Liver (tissue), 9 donors: ENCODE data around the gene MGA. TPM values are rescaled to one million over a fixed set of nuclear protein-coding genes. Genes with fewer than 3 reads are reported as not detected.
A peak's percentile ranks its signal among the peaks of the same experiment; 100 is the strongest.

Experiments used
- DNase-seq: peaks from one replicate; pipeline ENCODE4 v3.0.0-alpha.2; 2017; ENCODE audit warnings: low spot score
- H3K27ac ChIP-seq, 2 donors: one replicate each; pipeline ENCODE4 v1.7.0; 2013; ENCODE audit warnings: inconsistent platforms in 2 of 2, low read length in 2 of 2, control low read depth in 1 of 2, low read depth in 1 of 2, mild to moderate bottlenecking in 1 of 2
- H3K27me3 ChIP-seq, 4 donors: one replicate each; pipeline versions ENCODE4 v1.6.1 to v1.7.0; 2013; ENCODE audit warnings: low read length in 3 of 4, inconsistent platforms in 1 of 4, mild to moderate bottlenecking in 1 of 4, moderate library complexity in 1 of 4; ENCODE audit not compliant: control insufficient read depth in 4 of 4, insufficient read depth in 4 of 4
- H3K36me3 ChIP-seq, 4 donors: one replicate each; pipeline versions ENCODE4 v1.6.1 to v1.7.0; 2013; ENCODE audit warnings: low read length in 3 of 4, mild to moderate bottlenecking in 3 of 4, low read depth in 1 of 4, moderate library complexity in 1 of 4; ENCODE audit not compliant: control insufficient read depth in 4 of 4, insufficient read depth in 3 of 4
- H3K4me1 ChIP-seq, 4 donors: one replicate each; pipeline versions ENCODE4 v1.6.1 to v1.7.0; 2013; ENCODE audit warnings: low read length in 3 of 4, mild to moderate bottlenecking in 3 of 4, moderate library complexity in 1 of 4; ENCODE audit not compliant: control insufficient read depth in 4 of 4, insufficient read depth in 4 of 4
- H3K4me3 ChIP-seq, 3 donors: one replicate each; pipeline versions ENCODE4 v1.6.1 to v1.7.0; 2013; ENCODE audit warnings: low read length in 3 of 3, control low read depth in 1 of 3, low read depth in 1 of 3, mild to moderate bottlenecking in 1 of 3
- H3K9ac ChIP-seq, 2 donors: one replicate each; pipeline ENCODE4 v1.7.0; 2013; ENCODE audit warnings: low read length in 2 of 2, mild to moderate bottlenecking in 2 of 2, moderate library complexity in 2 of 2, control low read depth in 1 of 2, low read depth in 1 of 2
- H3K9me3 ChIP-seq, 4 donors: one replicate each; pipeline versions ENCODE4 v1.6.1 to v1.7.0; 2013; ENCODE audit warnings: low read length in 3 of 4; ENCODE audit not compliant: control insufficient read depth in 4 of 4
- EGR1 ChIP-seq, 2 donors: IDR thresholded peaks; 2 replicates each; pipeline ENCODE4 v1.6.1; 2016 to 2018; ENCODE audit warnings: antibody characterized with exemption in 2 of 2, low read depth in 2 of 2
- FOXA1 ChIP-seq: IDR thresholded peaks from 2 replicates; pipeline ENCODE4 v1.6.1; 2016; ENCODE audit warnings: antibody characterized with exemption
- FOXA2 ChIP-seq: IDR thresholded peaks from 2 replicates; pipeline ENCODE4 v1.6.1; 2016; ENCODE audit warnings: antibody characterized with exemption
- GABPA ChIP-seq, 2 donors: IDR thresholded peaks in 1 of 2; conservative IDR thresholded peaks in 1 of 2; 2 replicates each; pipeline ENCODE4 v1.6.1; 2016; ENCODE audit warnings: antibody characterized with exemption in 2 of 2, mild to moderate bottlenecking in 1 of 2, moderate library complexity in 1 of 2
- HNF4A ChIP-seq, 2 donors: conservative IDR thresholded peaks; 2 replicates each; pipeline ENCODE4 v1.6.1; 2016; ENCODE audit warnings: antibody characterized with exemption in 2 of 2, mild to moderate bottlenecking in 2 of 2
- HNF4G ChIP-seq: IDR thresholded peaks from 2 replicates; pipeline ENCODE4 v1.6.1; 2016; ENCODE audit warnings: antibody characterized with exemption
- JUND ChIP-seq, 2 donors: IDR thresholded peaks; 2 replicates each; pipeline ENCODE4 v1.6.1; 2016; ENCODE audit warnings: antibody characterized with exemption in 2 of 2
- NR2F2 ChIP-seq: IDR thresholded peaks from 2 replicates; pipeline ENCODE4 v1.6.1; 2016; ENCODE audit warnings: antibody characterized with exemption
- RAD21 ChIP-seq, 2 donors: IDR thresholded peaks; 2 replicates each; pipeline ENCODE4 v1.6.1; 2016; ENCODE audit warnings: antibody characterized with exemption in 2 of 2, mild to moderate bottlenecking in 2 of 2
- RXRA ChIP-seq, 2 donors: IDR thresholded peaks; 2 replicates each; pipeline ENCODE4 v1.6.1; 2017 to 2018; ENCODE audit warnings: antibody characterized with exemption in 2 of 2, mild to moderate bottlenecking in 1 of 2
- SP1 ChIP-seq: IDR thresholded peaks from 2 replicates; pipeline ENCODE4 v1.6.1; 2018; ENCODE audit warnings: antibody characterized with exemption, mild to moderate bottlenecking
- TAF1 ChIP-seq: conservative IDR thresholded peaks from 2 replicates; pipeline ENCODE4 v1.6.1; 2016; ENCODE audit warnings: antibody characterized with exemption, mild to moderate bottlenecking
- YY1 ChIP-seq: IDR thresholded peaks from 2 replicates; pipeline ENCODE4 v1.6.1; 2016; ENCODE audit warnings: antibody characterized with exemption, mild to moderate bottlenecking
- WGBS: extraction: QIAGEN DNeasy Blood & Tissue Kit; methylation state at CpG from one replicate; pipeline ENCODE4 v1.1.7; 2013; 5-methylcytosine and 5-hydroxymethylcytosine counted together
- polyA plus RNA-seq, 2 donors: library from polyadenylated mRNA; stranded (reverse) in 1 of 2; unstranded in 1 of 2; fragments of 200-250 nt in 1 of 2; fragments of >200 nt in 1 of 2; fragmentation: Nextera tagmentation in 1 of 2; extraction: Ambion mirVana in 1 of 2; gene quantifications; one replicate each; pipeline versions ENCODE4 v1.2.1 to v1.2.3, GENCODE V29; 2013 to 2015
- total RNA-seq, 2 donors: library from RNA; depleted of rRNA; stranded (reverse); fragments of >200 nt; gene quantifications; one replicate each; pipeline ENCODE4 v1.2.3, GENCODE V29; 2014
- TF ChIP-seq, protein P1 (sequence below): IDR thresholded peaks from 2 replicates; pipeline ENCODE4 v1.6.1; 2016; ENCODE audit warnings: antibody characterized with exemption
- TF ChIP-seq, protein P2 (sequence below): IDR thresholded peaks from 2 replicates; pipeline ENCODE4 v1.6.1; 2016; ENCODE audit warnings: antibody characterized with exemption, mild to moderate bottlenecking
- TF ChIP-seq, protein P3 (sequence below): IDR thresholded peaks from 2 replicates; pipeline ENCODE4 v1.6.1; 2016; ENCODE audit warnings: antibody characterized with exemption
- TF ChIP-seq, protein P4 (sequence below): fragments of 150-350 bp; IDR thresholded peaks from 2 replicates; pipeline ENCODE4 v1.5.1; 2017; ENCODE audit warnings: improper control_type of control experiment, low read depth, low read length; ENCODE audit not compliant: missing input control
- TF ChIP-seq, protein P5 (sequence below): IDR thresholded peaks from 2 replicates; pipeline ENCODE4 v1.6.1; 2016; ENCODE audit warnings: antibody characterized with exemption
- donor health status: healthy.
- donor health status: healthy.
- donor health status: healthy.
- donor health status: healthy.
- donor health status: healthy.

The MGA gene
- total and polyA plus RNA-seq, 4 donors, result 2.1 to 33.5 (median 13.2) TPM

DNA sequence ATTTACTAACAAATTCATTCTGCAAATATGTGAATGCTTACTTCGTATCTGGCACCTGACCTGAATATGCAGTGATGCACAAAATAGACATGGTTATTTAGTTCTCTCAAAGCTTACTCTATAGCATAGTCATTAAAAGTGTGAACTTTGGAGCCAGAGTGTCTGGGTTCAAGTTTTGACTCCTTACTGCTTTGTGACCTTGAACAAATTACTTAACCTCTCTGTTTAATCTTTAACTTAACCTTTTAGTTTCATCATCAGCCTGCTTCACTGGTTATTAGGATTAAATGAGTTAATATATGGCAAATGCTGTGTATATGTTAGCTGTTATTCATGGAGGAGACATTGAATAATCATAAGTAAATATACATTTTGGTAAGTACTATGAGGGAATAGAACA is 12.1 kb upstream of the MGA start (continued):
- TF ChIP-seq, protein P1, sequence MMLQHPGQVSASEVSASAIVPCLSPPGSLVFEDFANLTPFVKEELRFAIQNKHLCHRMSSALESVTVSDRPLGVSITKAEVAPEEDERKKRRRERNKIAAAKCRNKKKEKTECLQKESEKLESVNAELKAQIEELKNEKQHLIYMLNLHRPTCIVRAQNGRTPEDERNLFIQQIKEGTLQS, result peak; percentile 65

DNA sequence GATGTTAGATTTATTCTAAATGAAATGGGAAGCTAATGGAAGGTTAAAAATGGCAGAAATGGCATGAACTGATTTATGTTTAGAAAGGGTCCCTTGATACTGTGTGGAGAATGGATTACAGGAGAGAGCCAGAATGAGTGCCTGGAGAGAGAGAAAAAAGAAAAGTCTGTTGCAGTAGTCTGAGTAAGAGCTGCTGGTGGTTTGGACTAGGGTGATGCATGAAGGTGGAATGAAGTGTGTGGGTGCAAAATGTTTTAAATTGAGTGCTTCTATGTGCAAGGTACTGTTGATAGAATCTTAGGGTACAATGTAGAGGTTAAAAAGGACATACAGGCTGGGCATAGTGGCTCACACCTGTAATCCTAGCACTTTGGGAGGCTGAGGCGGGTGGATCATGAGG is 11.4 kb upstream of the MGA start:
- Histone ChIP-seq H3K36me3 (no peaks in the 10 kb centered on the region), H3K4me1 (peaks cover 5 to 8% (median 5%) of the 10 kb centered on the region in 4 donors), H3K9me3 (no peaks in the 10 kb centered on the region), H3K4me3 (no peak overlapping the region), H3K9ac (no peak overlapping the region), H3K27me3 (no peaks in the 10 kb centered on the region), H3K27ac (no peak overlapping the region)
- 97% methylated on average over 1 of the region's 1 CpG for WGBS
- TF ChIP-seq NR2F2, result no peak
- TF ChIP-seq, protein P2, sequence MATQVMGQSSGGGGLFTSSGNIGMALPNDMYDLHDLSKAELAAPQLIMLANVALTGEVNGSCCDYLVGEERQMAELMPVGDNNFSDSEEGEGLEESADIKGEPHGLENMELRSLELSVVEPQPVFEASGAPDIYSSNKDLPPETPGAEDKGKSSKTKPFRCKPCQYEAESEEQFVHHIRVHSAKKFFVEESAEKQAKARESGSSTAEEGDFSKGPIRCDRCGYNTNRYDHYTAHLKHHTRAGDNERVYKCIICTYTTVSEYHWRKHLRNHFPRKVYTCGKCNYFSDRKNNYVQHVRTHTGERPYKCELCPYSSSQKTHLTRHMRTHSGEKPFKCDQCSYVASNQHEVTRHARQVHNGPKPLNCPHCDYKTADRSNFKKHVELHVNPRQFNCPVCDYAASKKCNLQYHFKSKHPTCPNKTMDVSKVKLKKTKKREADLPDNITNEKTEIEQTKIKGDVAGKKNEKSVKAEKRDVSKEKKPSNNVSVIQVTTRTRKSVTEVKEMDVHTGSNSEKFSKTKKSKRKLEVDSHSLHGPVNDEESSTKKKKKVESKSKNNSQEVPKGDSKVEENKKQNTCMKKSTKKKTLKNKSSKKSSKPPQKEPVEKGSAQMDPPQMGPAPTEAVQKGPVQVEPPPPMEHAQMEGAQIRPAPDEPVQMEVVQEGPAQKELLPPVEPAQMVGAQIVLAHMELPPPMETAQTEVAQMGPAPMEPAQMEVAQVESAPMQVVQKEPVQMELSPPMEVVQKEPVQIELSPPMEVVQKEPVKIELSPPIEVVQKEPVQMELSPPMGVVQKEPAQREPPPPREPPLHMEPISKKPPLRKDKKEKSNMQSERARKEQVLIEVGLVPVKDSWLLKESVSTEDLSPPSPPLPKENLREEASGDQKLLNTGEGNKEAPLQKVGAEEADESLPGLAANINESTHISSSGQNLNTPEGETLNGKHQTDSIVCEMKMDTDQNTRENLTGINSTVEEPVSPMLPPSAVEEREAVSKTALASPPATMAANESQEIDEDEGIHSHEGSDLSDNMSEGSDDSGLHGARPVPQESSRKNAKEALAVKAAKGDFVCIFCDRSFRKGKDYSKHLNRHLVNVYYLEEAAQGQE, result no peak
- DNase-seq, result no peak

DNA sequence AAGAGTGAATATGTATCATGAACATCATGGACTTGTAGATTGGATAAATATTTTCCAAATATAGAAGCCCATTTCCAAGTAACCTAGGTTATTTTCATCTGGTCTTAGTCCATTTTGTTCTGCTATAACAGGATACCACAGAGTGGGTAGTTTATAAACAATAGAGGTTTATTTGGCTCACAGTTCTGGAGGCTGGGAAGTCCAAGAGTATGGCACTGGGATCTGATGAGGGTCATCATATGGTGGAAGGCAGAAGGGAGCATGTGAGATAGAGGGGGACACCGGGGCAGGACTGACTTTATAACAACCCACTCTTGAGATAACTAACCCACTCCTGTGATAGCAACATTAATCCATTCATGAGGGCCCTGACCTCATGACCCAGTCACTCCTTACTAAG is 9.4 kb upstream of the MGA start:
- no peak overlapping the region for H3K27ac ChIP-seq
- no peak overlapping the region for H3K4me3 ChIP-seq
- no peaks in the 10 kb centered on the region for H3K9me3 ChIP-seq
- TF ChIP-seq TAF1, result no peak
- no peak for TF ChIP-seq FOXA2
- TF ChIP-seq YY1, result no peak
- TF ChIP-seq, protein P3, sequence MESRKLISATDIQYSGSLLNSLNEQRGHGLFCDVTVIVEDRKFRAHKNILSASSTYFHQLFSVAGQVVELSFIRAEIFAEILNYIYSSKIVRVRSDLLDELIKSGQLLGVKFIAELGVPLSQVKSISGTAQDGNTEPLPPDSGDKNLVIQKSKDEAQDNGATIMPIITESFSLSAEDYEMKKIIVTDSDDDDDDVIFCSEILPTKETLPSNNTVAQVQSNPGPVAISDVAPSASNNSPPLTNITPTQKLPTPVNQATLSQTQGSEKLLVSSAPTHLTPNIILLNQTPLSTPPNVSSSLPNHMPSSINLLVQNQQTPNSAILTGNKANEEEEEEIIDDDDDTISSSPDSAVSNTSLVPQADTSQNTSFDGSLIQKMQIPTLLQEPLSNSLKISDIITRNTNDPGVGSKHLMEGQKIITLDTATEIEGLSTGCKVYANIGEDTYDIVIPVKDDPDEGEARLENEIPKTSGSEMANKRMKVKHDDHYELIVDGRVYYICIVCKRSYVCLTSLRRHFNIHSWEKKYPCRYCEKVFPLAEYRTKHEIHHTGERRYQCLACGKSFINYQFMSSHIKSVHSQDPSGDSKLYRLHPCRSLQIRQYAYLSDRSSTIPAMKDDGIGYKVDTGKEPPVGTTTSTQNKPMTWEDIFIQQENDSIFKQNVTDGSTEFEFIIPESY, result no peak
- TF ChIP-seq JUND (IDR thresholded peaks at IDR 0.05), result no peak
- no peak for TF ChIP-seq RXRA (IDR thresholded peaks at IDR 0.05)
- TF ChIP-seq FOXA1, result no peak
- TF ChIP-seq HNF4G, result no peak
- TF ChIP-seq GABPA (IDR thresholded peaks at IDR 0.05 in 1 of 2, conservative IDR thresholded peaks at IDR 0.05 in 1 of 2), result no peak
- TF ChIP-seq HNF4A (conservative IDR thresholded peaks at IDR 0.05), result no peak
- no peak for TF ChIP-seq EGR1 (IDR thresholded peaks at IDR 0.05; ENCODE audit: low read depth in 2 of 2)
- TF ChIP-seq, protein P2, result no peak
- no peak for TF ChIP-seq RAD21 (IDR thresholded peaks at IDR 0.05)
- TF ChIP-seq SP1, result no peak
- TF ChIP-seq, protein P4, sequence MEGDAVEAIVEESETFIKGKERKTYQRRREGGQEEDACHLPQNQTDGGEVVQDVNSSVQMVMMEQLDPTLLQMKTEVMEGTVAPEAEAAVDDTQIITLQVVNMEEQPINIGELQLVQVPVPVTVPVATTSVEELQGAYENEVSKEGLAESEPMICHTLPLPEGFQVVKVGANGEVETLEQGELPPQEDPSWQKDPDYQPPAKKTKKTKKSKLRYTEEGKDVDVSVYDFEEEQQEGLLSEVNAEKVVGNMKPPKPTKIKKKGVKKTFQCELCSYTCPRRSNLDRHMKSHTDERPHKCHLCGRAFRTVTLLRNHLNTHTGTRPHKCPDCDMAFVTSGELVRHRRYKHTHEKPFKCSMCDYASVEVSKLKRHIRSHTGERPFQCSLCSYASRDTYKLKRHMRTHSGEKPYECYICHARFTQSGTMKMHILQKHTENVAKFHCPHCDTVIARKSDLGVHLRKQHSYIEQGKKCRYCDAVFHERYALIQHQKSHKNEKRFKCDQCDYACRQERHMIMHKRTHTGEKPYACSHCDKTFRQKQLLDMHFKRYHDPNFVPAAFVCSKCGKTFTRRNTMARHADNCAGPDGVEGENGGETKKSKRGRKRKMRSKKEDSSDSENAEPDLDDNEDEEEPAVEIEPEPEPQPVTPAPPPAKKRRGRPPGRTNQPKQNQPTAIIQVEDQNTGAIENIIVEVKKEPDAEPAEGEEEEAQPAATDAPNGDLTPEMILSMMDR, result no peak
- TF ChIP-seq, protein P5, sequence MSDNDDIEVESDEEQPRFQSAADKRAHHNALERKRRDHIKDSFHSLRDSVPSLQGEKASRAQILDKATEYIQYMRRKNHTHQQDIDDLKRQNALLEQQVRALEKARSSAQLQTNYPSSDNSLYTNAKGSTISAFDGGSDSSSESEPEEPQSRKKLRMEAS, result no peak
- TF ChIP-seq, protein P1, result no peak
- no peak for TF ChIP-seq NR2F2
- WGBS, result 98% methylated on average over 1 of the region's 1 CpG
- DNase-seq, result no peak
- H3K36me3 ChIP-seq, result no peaks in the 10 kb centered on the region
- no peak overlapping the region for H3K9ac ChIP-seq
- peaks cover 1 to 8% (median 5%) of the 10 kb centered on the region in 4 donors for H3K4me1 ChIP-seq
- H3K27me3 ChIP-seq, result no peaks in the 10 kb centered on the region
